Kasumi-1 (cell line): Measurements from ENCODE around the gene NPY.
"Not testable (repeated sequence)": the region's sequence is repeated elsewhere in the genome, so short reads cannot be mapped to it uniquely, and the experiment has no call there.

ENCODE experiments used
- DNase-seq, 2 experiments: peaks; one replicate each; lab custom pipeline; 2025; lab: John Stamatoyannopoulos, UW

NPY gene

GRCh38 chr7:24283897-24284698 lies at the start of gene NPY:
Gene NPY, plus strand, starts transcription at chr7:24284190. Its CDS starts 1,051 bp downstream, at chr7:24285241.
- no peak for DNase-seq

GRCh38 chr7:24239260-24239659 lies 44.7 kb upstream of the NPY start:
- no peak for DNase-seq

GRCh38 chr7:24241206-24241605 lies 42.8 kb upstream of the NPY start:
- DNase-seq: no peak

GRCh38 chr7:24244554-24244953 lies 39.4 kb upstream of the NPY start:
- no peak for DNase-seq

GRCh38 chr7:24245362-24245761 lies 38.6 kb upstream of the NPY start:
- DNase-seq: no peak

- DNase-seq: no peak
Observed at GRCh38 chr7:24249266-24249665, 34.7 kb upstream of the NPY start.

GRCh38 chr7:24251568-24251967 lies 32.4 kb upstream of the NPY start:
- no peak for DNase-seq

GRCh38 chr7:24255139-24255538 lies 28.9 kb upstream of the NPY start:
- DNase-seq: peak; percentile 54 to 55

- DNase-seq: not testable (repeated sequence)
Observed at GRCh38 chr7:24258324-24258723, 25.7 kb upstream of the NPY start.

GRCh38 chr7:24271938-24272337 lies 12.1 kb upstream of the NPY start:
- no peak for DNase-seq

GRCh38 chr7:24279512-24279911 lies 4.5 kb upstream of the NPY start:
- no peak for DNase-seq

- no peak for DNase-seq
Observed at GRCh38 chr7:24283554-24283896, 465 bp upstream of the NPY start.

GRCh38 chr7:24284699-24285506 lies 913 bp downstream of the NPY start:
- DNase-seq: no peak

GRCh38 chr7:24290004-24290641 lies 6.1 kb downstream of the NPY start:
- peak; percentile 87 for DNase-seq

- DNase-seq: no peak
Observed at GRCh38 chr7:24291271-24291670, 7.3 kb downstream of the NPY start.

GRCh38 chr7:24297362-24297761 lies 13.4 kb downstream of the NPY start:
- no peak for DNase-seq

GRCh38 chr7:24298696-24299095 lies 14.7 kb downstream of the NPY start:
- no peak for DNase-seq

GRCh38 chr7:24299192-24299591 lies 15.2 kb downstream of the NPY start:
- no peak for DNase-seq

GRCh38 chr7:24301703-24302102 lies 17.7 kb downstream of the NPY start:
- no peak for DNase-seq

GRCh38 chr7:24304494-24305095 lies 20.6 kb downstream of the NPY start:
- DNase-seq: no peak

- no peak for DNase-seq
Observed at GRCh38 chr7:24307326-24307725, 23.3 kb downstream of the NPY start.

- DNase-seq: no peak
Observed at GRCh38 chr7:24312588-24312987, 28.6 kb downstream of the NPY start.
